GM18951 (cell line): ENCODE measurements around the gene EIPR1.

ENCODE experiments used
- POLR2A ChIP-seq: IDR thresholded peaks from 4 replicates; pipeline ENCODE4 v1.6.1; 2011; ENCODE audit warnings: mild to moderate bottlenecking; ENCODE audit not compliant: insufficient read length, insufficient read depth; ENCODE audit errors: extremely low read depth
- in situ Hi-C: fragments of 300-500 bp; cut with MboI; formaldehyde crosslinking; loops from one replicate; pipeline ENCODE4 v1.12.0; 2022; ENCODE audit warnings: low sequenced_read_pairs, mixed read lengths, inconsistent platforms; ENCODE audit not compliant: unreplicated experiment

EIPR1 gene

GRCh38 chr2:3413697-3414096 is 36.1 kb upstream of the EIPR1 start:
- in situ Hi-C loops = no loop called here

GRCh38 chr2:3411103-3411502 is 33.5 kb upstream of the EIPR1 start:
- in situ Hi-C loops = no loop called here
- no peak for TF ChIP-seq POLR2A

More at GRCh38 chr2:3413697-3414096, 36.1 kb upstream of the EIPR1 start:
- TF ChIP-seq POLR2A = no peak

- no peak for TF ChIP-seq POLR2A
- in situ Hi-C loops = no loop called here
These were observed 32.1 kb upstream of the EIPR1 start for GRCh38 chr2:3409627-3410170.

- TF ChIP-seq POLR2A = no peak
- in situ Hi-C loops = no loop called here
These were observed 31.2 kb upstream of the EIPR1 start for GRCh38 chr2:3408781-3409180.

- in situ Hi-C loops = no loop called here
- no peak for TF ChIP-seq POLR2A
These were observed 28.9 kb upstream of the EIPR1 start for GRCh38 chr2:3406501-3406900.

GRCh38 chr2:3405876-3406275 is 28.3 kb upstream of the EIPR1 start:
- in situ Hi-C loops = no loop called here
- TF ChIP-seq POLR2A = no peak

GRCh38 chr2:3405307-3405706 is 27.7 kb upstream of the EIPR1 start:
- in situ Hi-C loops = no loop called here
- TF ChIP-seq POLR2A = no peak

- no peak for TF ChIP-seq POLR2A
- in situ Hi-C loops = no loop called here
These were observed 26.8 kb upstream of the EIPR1 start for GRCh38 chr2:3404349-3404894.

GRCh38 chr2:3403587-3404334 is 26.1 kb upstream of the EIPR1 start:
- in situ Hi-C loops = no loop called here
- TF ChIP-seq POLR2A = no peak

- in situ Hi-C loops = no loop called here
- TF ChIP-seq POLR2A = no peak
These were observed 22.2 kb upstream of the EIPR1 start for GRCh38 chr2:3399829-3400228.

- TF ChIP-seq POLR2A = no peak
- in situ Hi-C loops = no loop called here
These were observed 21.8 kb upstream of the EIPR1 start for GRCh38 chr2:3399381-3399780.

GRCh38 chr2:3398857-3399256 is 21.2 kb upstream of the EIPR1 start:
- in situ Hi-C loops = no loop called here
- no peak for TF ChIP-seq POLR2A

GRCh38 chr2:3396920-3397559 is 19.4 kb upstream of the EIPR1 start:
- in situ Hi-C loops = no loop called here
- TF ChIP-seq POLR2A = no peak

GRCh38 chr2:3392216-3392615 is 14.6 kb upstream of the EIPR1 start:
- in situ Hi-C loops = no loop called here
- TF ChIP-seq POLR2A = no peak

- TF ChIP-seq POLR2A = no peak
- in situ Hi-C loops = no loop called here
These were observed 12.4 kb upstream of the EIPR1 start for GRCh38 chr2:3390041-3390440.
